ENCODE results near the gene CCDC186.

Gene CCDC186

DNA sequence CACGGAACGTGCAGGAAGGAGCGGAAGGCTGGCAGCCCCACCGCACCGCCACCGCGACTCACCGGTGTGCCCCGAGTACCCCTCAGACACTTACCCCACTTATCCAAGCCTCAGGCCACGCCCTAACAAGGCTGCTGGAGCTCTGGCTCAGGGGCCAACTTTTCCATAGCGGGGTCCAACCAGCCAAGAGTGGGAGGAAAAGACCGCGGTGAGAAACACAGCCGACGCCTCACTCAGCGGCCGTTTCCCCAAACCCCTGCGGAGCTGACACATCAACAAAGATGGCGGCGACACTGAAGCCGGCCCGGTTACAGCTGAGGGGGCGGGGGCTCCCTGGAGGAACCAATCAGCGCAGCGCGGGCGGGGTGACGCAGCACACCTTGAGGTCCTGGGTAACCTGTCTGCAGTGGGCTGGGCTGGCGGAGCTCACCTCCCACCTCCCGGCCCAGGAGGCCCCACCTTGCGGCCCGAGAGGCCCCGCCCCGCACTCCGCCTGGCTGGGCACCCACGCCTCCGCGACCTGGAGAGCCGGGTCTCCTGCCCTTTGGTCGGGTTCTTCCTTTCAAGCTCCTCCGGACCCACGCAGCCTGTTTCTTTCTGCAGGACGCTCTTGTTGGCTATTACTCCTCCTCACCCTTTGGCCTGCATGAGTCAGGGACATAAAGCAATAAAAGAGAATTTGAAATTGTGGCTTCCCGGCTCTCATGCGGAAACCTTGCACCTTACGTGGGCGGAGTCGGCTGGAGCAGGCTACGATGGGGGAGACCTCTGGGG is at the start of gene CCDC186:
CCDC186 (minus strand) TSS at position 283 of the 774 bp plus-strand sequence. CDS start 10,935 bp downstream, outside the sequence.
- peak; percentile 98 for DNase-seq

GRCh38 chr10:114223066-114223465 is 49.1 kb upstream of the CCDC186 start:
- DNase-seq: no peak

DNA sequence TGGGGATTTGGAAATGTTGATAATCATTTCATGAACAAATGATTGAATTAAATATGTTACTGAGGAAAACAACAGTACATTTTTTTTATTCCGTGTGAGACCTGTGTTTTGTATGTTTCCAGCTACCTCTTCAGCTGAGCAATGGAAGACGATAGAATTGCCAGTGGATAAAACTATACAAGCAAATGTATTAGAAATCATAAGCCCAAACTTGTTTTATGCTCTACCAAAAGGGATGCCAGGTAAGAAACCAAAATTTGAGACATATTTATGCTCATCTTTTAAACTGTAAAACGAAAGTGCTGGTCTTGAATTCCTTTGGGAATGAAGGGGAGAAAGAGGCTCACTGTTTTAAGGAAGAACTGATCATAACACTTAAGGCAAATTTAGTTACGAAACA is 47.2 kb upstream of the CCDC186 start:
- DNase-seq: no peak

GRCh38 chr10:114220281-114220680 is 46.3 kb upstream of the CCDC186 start:
- no peak for DNase-seq

GRCh38 chr10:114215033-114215432 is 41.0 kb upstream of the CCDC186 start:
- DNase-seq: no peak

DNA sequence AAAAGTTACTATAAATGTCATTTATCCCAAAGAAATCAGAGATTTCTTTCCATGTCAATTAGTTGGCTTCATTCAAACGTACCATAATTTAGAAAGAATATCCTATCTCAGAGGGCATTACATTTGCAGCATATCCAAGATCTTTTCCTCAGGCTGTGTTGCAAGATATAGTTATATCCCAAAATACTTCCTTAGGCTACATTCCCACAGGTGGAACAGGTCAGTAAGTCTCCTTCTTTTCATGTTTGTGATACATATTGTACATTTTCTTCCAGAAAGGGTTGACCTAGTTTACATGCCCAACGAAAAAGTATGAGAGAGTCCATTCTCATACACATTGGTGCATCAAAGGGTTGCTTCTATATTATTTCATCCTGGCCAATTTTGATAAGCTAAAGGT is 38.1 kb upstream of the CCDC186 start:
- DNase-seq: no peak

- DNase-seq: no peak
Observed at GRCh38 chr10:114208351-114208750, 34.3 kb upstream of the CCDC186 start.

- DNase-seq: no peak
Observed at GRCh38 chr10:114207349-114207748, 33.3 kb upstream of the CCDC186 start.

- no peak for DNase-seq
Observed at GRCh38 chr10:114206902-114207301, 32.9 kb upstream of the CCDC186 start.

GRCh38 chr10:114202812-114203211 is 28.8 kb upstream of the CCDC186 start:
- no peak for DNase-seq

- DNase-seq: no peak
Observed at GRCh38 chr10:114199239-114199638, 25.2 kb upstream of the CCDC186 start.

- DNase-seq: no peak
Observed at GRCh38 chr10:114195079-114195478, 21.1 kb upstream of the CCDC186 start.

GRCh38 chr10:114189700-114190099 is 15.7 kb upstream of the CCDC186 start:
- no peak for DNase-seq

DNA sequence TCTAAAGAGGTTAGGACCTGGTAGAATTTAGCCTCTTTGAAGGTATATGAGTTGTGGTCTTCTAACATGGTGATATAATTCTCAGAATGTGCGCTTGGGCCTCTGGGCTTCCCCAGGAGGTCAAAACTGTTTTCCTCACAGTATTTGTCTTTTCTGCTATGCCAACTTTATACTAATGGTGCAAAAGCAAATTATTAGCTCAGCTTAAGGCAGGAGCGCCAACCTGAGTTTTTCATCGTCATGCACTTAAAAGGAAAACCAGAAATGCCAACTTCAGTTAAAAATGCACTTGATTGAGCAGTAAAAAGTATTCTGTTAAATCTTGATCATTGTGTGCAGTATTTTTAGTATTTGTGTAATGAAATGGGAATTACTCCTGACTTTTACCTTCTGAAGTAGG is 14.9 kb upstream of the CCDC186 start:
- DNase-seq: no peak

- DNase-seq: no peak
Observed at GRCh38 chr10:114188001-114188400, 14.0 kb upstream of the CCDC186 start.

DNA sequence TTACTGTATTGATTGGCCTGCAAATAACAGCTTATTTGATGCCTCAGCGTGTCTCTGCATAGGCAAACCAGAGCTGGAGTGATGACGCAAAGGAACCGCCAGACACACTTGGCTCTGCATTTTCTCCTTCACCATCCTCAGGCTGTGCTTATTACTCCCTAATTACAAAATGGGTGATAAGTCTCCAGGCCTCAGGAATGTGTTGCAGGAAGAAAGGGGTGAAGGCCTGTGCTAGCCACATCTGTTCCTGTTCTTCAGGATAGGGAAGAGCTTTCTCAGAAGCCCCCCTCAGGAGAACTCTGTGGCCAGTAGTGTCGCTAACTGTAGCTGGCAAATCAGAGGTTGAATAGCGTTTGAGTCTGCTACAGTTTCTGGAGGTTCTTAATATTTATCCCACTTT is 10.3 kb upstream of the CCDC186 start:
- DNase-seq: no peak

DNA sequence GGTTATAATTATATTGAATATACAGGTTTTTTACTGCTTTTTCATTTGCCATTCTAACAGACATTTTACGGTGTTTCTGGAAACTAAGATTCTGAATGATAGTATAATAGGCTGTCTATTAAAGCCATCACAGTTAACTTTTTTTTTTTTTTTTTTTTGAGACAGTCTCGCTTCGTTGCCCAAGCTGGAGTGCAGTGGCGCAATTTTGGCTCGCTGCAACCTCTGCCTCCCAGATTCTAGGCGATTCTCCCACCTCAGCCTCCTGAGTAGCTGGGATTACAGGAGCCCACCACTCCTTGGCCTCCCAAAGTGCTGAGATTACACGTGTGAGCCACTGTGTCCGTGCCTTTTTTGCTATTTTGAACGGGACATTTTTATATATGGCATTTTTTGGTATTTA is 9.6 kb upstream of the CCDC186 start:
- DNase-seq: no peak

GRCh38 chr10:114181971-114182370 is 8.0 kb upstream of the CCDC186 start:
- DNase-seq: no peak

- no peak for DNase-seq
Observed at GRCh38 chr10:114180937-114181336, 6.9 kb upstream of the CCDC186 start.

DNA sequence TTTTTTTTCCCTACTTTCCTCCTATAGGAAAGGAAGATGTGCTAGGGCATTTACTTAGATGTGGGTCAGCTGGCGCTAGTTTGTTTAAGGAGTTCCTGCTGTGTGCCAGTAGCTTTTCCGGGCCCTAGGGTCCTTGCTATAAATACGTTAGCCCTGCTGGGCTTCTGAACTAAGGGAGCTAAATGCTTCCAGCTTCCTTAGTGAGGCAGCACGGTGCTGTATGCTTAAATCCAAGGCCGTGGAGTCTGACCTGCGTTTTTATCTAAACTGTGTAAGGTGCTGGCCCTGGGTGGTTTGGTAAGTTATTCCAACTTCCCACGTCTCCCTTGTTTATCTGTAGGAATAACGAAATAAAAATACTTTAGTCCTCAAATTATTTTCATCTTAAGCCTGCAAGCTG is 5.7 kb upstream of the CCDC186 start:
- DNase-seq: no peak

- DNase-seq: no peak
Observed at GRCh38 chr10:114179148-114179547, 5.1 kb upstream of the CCDC186 start, which contains the start of gene TDRD1. Gene TDRD1 (plus strand): TSS chr10:114179353. CDS start chr10:114187832, 8,479 bp downstream.

GRCh38 chr10:114176511-114176910 is 2.5 kb upstream of the CCDC186 start:
- no peak for DNase-seq

DNA sequence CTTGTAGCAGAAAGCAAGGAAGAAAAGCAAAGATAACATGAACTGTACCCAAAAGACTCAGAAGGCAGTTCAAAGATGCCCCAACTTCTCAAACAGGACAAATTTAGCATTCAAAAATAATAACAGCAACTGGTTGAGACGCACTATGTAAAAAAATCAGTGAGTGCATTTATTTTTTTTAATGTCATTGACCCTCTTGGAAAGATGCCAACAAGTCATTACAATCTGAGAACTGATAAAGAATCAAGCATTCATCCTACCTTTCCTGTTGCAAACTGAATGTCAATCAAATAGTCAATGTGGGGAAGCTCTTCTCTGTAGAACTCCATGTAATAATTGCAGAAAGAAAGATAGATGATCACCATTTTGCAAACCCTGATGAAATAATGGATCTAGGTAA is 1.7 kb upstream of the CCDC186 start:
- no peak for DNase-seq

DNA sequence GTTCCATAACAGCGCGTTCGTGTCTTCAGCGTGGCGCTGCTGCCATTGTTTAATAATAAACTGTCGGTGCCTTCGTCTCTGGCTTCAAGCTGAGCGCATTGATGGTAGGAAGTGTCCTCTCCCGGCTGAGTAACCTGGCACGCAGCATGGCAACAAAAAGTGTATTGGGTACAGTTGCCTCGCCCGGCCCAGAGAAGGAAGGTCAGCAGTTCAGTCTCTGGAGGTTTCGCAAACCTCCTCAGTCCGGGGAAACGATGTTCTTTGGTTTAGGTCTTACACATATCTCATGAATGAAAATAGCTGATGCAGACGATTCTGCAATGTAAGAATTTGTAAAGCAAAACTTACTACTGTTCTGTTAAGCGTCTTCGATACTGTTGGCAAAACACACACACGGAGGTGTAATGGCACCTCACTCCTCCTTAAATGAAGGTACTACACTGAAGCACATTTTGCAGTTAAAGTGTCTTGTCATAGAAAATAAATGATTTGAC is 739 bp upstream of the CCDC186 start:
- no peak for DNase-seq

DNA sequence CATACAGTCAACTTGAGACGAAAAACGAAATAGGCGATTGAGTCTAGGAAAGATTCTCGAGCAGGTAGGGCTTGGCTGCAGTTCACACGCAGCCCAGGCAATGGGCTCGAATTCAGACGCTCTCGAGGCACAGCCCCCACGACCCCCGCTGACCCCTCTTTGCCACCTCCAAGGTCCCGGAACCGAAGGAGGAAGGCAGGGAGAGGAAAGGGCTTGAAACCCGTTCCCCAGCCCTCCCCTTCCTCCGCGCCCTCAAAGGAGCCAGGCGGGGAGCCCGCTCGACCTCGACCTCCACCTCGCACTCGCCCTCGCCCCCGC is 441 bp downstream of the CCDC186 start:
- no peak for DNase-seq

Data from stimulated activated CD4-positive, alpha-beta T cell treated with anti-CD3 and anti-CD28 coated beads, Interleukin-4, amount 100 ng/mL, for 24 hours (primary cell).